ENCODE measurements around the gene AGBL4. TPM values are rescaled to one million over a fixed set of nuclear protein-coding genes. Genes with fewer than 3 reads are reported as not detected.

AGBL4 gene
- total RNA-seq, 4 donors from 2014 or later = 0.08 to 0.71 (median 0.60) TPM

- WGBS, 2 donors = 70 to 77% methylated on average over 3 of the region's 3 CpGs
- TF ChIP-seq CTCF (IDR thresholded peaks at IDR 0.05) (no peak), POLR2A (IDR thresholded peaks at IDR 0.05) (no peak)
- no peak overlapping the region for H3K4me3 ChIP-seq (ENCODE audit: low read depth, poor library complexity, severe bottlenecking)
- DNase-seq (ENCODE audit: low spot score in 2 of 2) = no peak
- intact Hi-C loops (cut with DNase I; ENCODE audit: low total_unique reads) = no loop called here
Measured at GRCh38 chr1:49906365-49906764, 117.4 kb downstream of the AGBL4 start.

GRCh38 chr1:49864581-49864980, 159.2 kb downstream of the AGBL4 start:
- intact Hi-C loops (cut with DNase I; ENCODE audit: low total_unique reads) = no loop called here
- no peak for DNase-seq (ENCODE audit: low spot score in 2 of 2)
- no peak overlapping the region for H3K4me3 ChIP-seq (ENCODE audit: low read depth, poor library complexity, severe bottlenecking)
- 94 to 100% methylated on average over 1 to 4 of the region's 4 CpGs for WGBS, 2 donors
- TF ChIP-seq POLR2A (IDR thresholded peaks at IDR 0.05) (no peak), CTCF (IDR thresholded peaks at IDR 0.05) (no peak)

GRCh38 chr1:49854741-49855140, 169.0 kb downstream of the AGBL4 start:
- no peak for DNase-seq (ENCODE audit: low spot score in 2 of 2)
- no peak overlapping the region for H3K4me3 ChIP-seq (ENCODE audit: low read depth, poor library complexity, severe bottlenecking)
- no peak for TF ChIP-seq CTCF (IDR thresholded peaks at IDR 0.05)
- TF ChIP-seq POLR2A (IDR thresholded peaks at IDR 0.05) = no peak
- intact Hi-C loops (cut with DNase I; ENCODE audit: low total_unique reads) = no loop called here

GRCh38 chr1:49842596-49842995, 181.2 kb downstream of the AGBL4 start:
- TF ChIP-seq POLR2A (IDR thresholded peaks at IDR 0.05) (no peak), CTCF (IDR thresholded peaks at IDR 0.05) (no peak)
- 92% methylated on average over 2 of the region's 2 CpGs for WGBS, 2 donors
- no peak for DNase-seq (ENCODE audit: low spot score in 2 of 2)
- intact Hi-C loops (cut with DNase I; ENCODE audit: low total_unique reads) = no loop called here
- H3K4me3 ChIP-seq (ENCODE audit: low read depth, poor library complexity, severe bottlenecking) = no peak overlapping the region

GRCh38 chr1:49841767-49842166, 182.0 kb downstream of the AGBL4 start:
- DNase-seq (ENCODE audit: low spot score in 2 of 2) = no peak
- TF ChIP-seq POLR2A (IDR thresholded peaks at IDR 0.05) (no peak), CTCF (IDR thresholded peaks at IDR 0.05) (no peak)
- H3K4me3 ChIP-seq (ENCODE audit: low read depth, poor library complexity, severe bottlenecking) = no peak overlapping the region
- intact Hi-C loops (cut with DNase I; ENCODE audit: low total_unique reads) = no loop called here
- WGBS, 2 donors = 91 to 94% methylated on average over 13 of the region's 13 CpGs

GRCh38 chr1:49824261-49824660, 199.5 kb downstream of the AGBL4 start:
- H3K4me3 ChIP-seq (ENCODE audit: low read depth, poor library complexity, severe bottlenecking) = no peak overlapping the region
- 0 to 59% methylated on average over 1 of the region's 1 CpG for WGBS, 2 donors
- intact Hi-C loops (cut with DNase I; ENCODE audit: low total_unique reads) = no loop called here
- TF ChIP-seq POLR2A (IDR thresholded peaks at IDR 0.05) = no peak
- TF ChIP-seq CTCF (IDR thresholded peaks at IDR 0.05) = no peak
- no peak for DNase-seq (ENCODE audit: low spot score in 2 of 2)

All from lower leg skin (tissue), 4 donors.